ENCODE data around the gene ZNF564. TPM values are rescaled to one million over a fixed set of nuclear protein-coding genes. Genes with fewer than 3 reads are reported as not detected.
"Not testable (repeated sequence)": the region's sequence is repeated elsewhere in the genome, so short reads cannot be mapped to it uniquely, and the experiment has no call there.

Gene ZNF564
- total RNA-seq, 1 donor from 2014 or later: 19.9 TPM

DNA sequence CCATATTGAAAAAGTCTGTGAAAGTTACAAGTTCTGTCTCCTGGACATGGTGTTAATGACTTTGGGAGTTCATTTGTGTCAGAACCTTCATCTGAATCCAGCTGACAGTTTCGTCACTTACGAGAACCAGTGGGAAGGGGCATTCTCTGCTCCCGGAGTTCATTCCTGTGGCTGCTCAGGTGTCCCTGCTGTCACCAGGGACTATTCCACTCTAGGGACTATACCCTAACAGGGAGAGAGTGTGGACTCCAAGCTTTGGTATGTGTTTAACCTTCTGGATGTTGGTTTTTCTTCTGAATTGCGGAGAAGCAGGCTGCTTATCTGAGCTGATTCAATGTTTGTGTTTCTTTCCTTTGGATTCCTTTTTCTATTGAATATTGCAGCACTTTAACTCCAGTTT, 54.2 kb downstream of the ZNF564 start:
- no peak for DNase-seq (ENCODE audit: low read depth)

DNA sequence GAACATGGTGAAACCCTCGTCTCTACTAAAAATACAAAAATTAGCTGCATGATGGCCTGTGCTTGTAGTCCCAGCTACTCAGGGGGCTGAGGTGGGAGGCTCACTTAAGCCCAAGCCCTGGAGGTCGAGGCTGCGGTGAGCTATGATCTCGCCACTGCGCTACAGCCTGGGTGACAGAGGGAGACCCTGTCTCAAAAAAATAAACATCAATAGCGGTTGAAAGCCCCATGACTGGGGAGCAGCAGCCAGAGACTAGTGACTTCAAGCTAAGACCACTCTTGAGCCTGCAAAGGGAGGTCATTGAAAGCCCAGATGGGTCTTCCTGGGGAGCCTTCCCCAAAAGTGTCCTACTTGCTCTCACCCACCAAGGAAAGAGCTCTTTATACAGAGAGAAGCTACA, 54.8 kb downstream of the ZNF564 start:
- no peak for DNase-seq (ENCODE audit: low read depth)

DNA sequence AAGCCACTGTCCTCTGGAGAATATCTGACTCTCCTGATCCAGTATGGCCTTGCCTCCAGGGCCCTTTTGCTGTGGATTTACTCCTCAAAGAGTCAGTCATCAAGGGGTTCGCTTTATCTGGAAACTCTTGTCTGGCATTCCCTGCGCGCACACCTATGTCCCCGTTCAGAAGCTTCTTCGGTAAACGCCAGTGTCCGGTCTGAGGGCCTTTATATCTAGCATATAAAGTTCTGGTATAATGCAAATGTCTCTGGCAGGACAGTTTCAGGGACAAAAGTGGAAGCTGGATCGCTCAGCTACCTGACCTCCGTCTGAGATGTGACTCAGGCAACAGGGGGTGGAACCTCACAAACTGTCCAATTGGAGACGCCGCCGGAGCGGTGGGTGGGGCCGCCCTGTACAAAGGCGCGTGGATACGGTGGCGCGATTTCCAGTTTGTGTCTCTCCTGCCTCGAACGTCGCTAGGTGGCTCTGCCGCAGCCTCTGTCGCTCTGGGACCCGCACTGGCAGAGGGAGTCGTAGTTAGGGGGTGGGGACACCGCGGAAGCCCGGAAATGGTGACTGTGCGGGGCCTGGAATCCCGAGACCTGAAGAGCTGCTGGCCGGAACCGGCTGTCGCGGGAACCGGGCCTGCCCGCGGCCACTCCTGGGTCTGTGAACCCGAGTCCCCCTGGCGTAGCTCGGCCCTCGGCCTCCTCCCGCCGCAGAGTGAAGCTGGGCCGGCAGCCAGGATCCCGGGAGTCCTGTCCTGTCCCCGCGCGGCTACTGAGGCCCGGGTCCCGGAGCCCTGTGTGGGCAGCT, 56.1 kb downstream of the ZNF564 start:
- peak; percentile 82 for DNase-seq (ENCODE audit: low read depth)

- DNase-seq (ENCODE audit: low read depth): no peak
Observed at GRCh38 chr19:12494260-12494860, 56.9 kb downstream of the ZNF564 start.

GRCh38 chr19:12486265-12486783, 65.0 kb downstream of the ZNF564 start:
- DNase-seq (ENCODE audit: low read depth): not testable (repeated sequence)

DNA sequence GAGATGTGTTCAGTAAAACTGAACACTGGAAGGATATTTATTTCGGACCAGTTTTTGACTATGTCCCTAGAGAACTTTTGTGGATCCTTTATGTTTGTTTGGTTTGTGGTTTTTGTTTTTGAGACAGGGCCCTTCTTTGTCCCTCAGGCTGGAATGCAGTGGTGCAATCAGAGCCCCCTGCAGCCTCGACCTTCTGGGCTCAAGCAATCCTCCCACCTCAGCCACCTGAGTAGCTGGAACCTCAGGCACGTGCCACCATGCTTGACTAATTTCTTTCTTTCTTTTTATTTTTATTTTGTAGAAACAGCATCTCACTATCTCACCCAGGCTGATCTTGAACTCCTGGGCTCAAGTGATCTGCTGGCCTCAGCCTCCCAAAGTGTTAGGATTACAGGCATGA, 65.7 kb downstream of the ZNF564 start:
- no peak for DNase-seq (ENCODE audit: low read depth)

- peak; percentile 10 for DNase-seq (ENCODE audit: low read depth)
Observed at GRCh38 chr19:12485052-12485416, 66.2 kb downstream of the ZNF564 start.

GRCh38 chr19:12484371-12485051, 66.8 kb downstream of the ZNF564 start, which contains the start of gene ZNF709:
Gene ZNF709, minus strand, starts transcription at chr19:12484816. Its CDS starts 159 bp downstream, at chr19:12484657.
- DNase-seq (ENCODE audit: low read depth): peak; percentile 69

- no peak for DNase-seq (ENCODE audit: low read depth)
Observed at GRCh38 chr19:12484011-12484370, 67.3 kb downstream of the ZNF564 start.

DNA sequence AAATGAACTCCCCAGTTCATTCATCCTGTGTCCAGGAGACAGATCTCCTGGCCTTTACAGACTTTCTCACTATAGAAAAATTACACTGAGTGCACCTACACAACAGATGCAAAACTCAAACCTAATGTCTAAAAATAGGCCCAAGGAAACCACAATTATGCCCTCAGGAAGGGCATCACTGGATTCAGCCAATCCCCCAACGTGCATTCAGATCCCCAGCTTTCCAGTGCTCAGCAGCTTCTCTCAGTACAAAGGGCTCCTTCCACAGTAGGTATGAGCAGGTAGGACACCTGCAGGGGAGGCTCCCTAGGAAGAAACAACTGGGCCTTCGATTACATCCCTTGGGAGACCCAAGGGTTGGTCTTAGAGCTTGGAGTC, 68.8 kb downstream of the ZNF564 start:
- no peak for DNase-seq (ENCODE audit: low read depth)

DNA sequence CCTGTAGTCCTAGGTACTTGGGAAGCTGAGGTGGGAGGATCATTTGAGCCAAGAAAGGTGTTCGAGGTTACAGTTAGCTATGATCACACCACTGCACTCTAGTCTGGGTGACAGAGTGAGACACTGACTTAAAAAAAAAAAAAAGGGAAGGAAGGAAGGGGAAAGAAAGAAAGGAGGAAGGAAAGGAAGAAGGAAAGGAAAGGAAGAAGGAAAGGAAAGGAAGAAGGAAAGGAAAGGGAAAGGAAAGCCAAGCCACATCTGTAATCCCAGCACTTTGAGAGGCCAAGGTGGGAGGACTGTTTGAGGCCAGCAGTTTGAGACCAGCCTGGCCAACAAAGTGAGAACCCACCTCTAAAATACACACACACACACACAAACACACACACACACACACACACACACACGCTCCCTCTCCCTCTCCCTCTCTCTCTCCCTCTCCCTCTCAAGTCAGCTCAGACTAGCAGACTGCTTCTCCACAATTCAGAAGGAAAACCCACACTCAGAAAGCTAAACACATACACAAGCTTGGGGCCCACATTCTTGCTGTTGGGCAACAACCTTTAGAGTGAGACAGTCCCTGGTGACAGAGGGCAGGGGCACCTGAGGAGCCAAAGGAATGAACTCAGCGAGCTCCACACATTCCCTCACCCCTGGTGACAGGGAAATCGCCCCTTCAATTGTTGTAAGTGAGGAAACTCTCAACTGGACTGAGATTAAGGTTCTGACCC, 69.3 kb downstream of the ZNF564 start:
- no peak for DNase-seq (ENCODE audit: low read depth)

DNA sequence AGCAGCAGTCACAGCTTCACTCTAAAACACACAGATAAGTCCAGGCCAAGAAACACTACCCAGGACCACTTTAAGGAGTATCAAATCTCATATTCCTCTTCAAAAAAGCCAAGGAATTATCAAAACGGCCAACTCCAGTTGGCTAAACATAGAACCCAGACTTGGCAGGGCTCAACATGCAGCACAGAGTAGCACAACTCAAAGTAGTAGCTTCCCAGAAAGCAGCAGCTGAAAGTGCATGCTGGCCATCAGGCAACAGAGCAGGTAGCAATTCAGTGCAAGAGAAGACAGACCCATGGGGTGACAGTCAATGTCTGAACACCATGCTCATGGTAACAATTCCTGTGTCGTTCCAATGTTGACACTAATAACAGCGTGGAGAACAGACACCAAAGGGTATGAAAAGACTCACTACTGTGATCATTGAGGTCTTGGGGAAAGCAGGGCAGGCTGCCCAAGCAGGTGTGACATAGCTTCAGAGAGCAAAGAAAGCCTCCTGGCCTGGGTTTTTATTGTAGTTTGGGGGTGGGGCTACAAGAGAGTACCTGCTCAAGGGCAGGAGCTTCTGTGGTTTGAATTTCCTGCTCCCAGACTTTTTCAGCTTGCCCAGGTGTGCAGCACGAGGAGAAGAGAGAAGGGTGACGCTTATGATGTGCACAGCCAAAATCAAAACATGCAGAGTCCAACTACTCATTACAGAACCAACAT, 72.9 kb downstream of the ZNF564 start:
- DNase-seq (ENCODE audit: low read depth): no peak

Other genes with a start within 250 kb of the ZNF564 start
- gene ZNF563, start 217.8 kb downstream of the ZNF564 start, total RNA-seq: 5.4 and 12.8 TPM in 2 replicates
- 4.2 and 8.8 TPM in 2 replicates for gene ZNF442, start 185.8 kb downstream of the ZNF564 start, total RNA-seq
- 11.7 and 12.3 TPM in 2 replicates for gene ZNF799, start 150.2 kb downstream of the ZNF564 start, total RNA-seq
- gene ZNF443, start 110.5 kb downstream of the ZNF564 start, total RNA-seq: 10.8 and 12.7 TPM in 2 replicates
- gene ZNF709, start 66.7 kb downstream of the ZNF564 start, total RNA-seq: 5.2 and 8.1 TPM in 2 replicates
- 10.2 and 19.6 TPM in 2 replicates for gene ZNF490, start 59.3 kb upstream of the ZNF564 start, total RNA-seq
- 13.2 and 21.0 TPM in 2 replicates for gene ZNF791, start 59.4 kb upstream of the ZNF564 start, total RNA-seq
- gene MAN2B1, start 115.3 kb upstream of the ZNF564 start, total RNA-seq: 72.1 and 92.0 TPM in 2 replicates
- 7.8 and 10.3 TPM in 2 replicates for gene WDR83, start 115.3 kb upstream of the ZNF564 start, total RNA-seq
- 42.8 and 49.1 TPM in 2 replicates for gene DHPS, start 130.4 kb upstream of the ZNF564 start, total RNA-seq
- not detected in 2 replicates for gene GNG14, start 136.5 kb upstream of the ZNF564 start, total RNA-seq
- 10.4 and 13.1 TPM in 2 replicates for gene FBXW9, start 145.1 kb upstream of the ZNF564 start, total RNA-seq
- 17.0 and 67.3 TPM in 2 replicates for gene TNPO2, start 172.4 kb upstream of the ZNF564 start, total RNA-seq
- gene TRIR, start 183.2 kb upstream of the ZNF564 start, total RNA-seq: 78.3 and 103 TPM in 2 replicates
- gene GET3, start 186.0 kb upstream of the ZNF564 start, total RNA-seq: 74.4 and 121 TPM in 2 replicates
- gene BEST2, start 200.3 kb upstream of the ZNF564 start, total RNA-seq: not detected in 2 replicates
- gene HOOK2, start 224.1 kb upstream of the ZNF564 start, total RNA-seq: 19.6 and 30.8 TPM in 2 replicates
- 120 and 130 TPM in 2 replicates for gene JUNB, start 240.0 kb upstream of the ZNF564 start, total RNA-seq